NCI-H2227 (cell line): ENCODE results near the gene ARHGAP11A.

Experiments used
- DNase-seq: peaks from one replicate; lab custom pipeline; 2025; ENCODE audit not compliant: unreplicated experiment; lab: John Stamatoyannopoulos, UW

ARHGAP11A gene

GRCh38 chr15:32652178-32652577 lies 36.9 kb downstream of the ARHGAP11A start:
- no peak for DNase-seq

GRCh38 chr15:32656091-32656490 lies 40.8 kb downstream of the ARHGAP11A start:
- no peak for DNase-seq

GRCh38 chr15:32656496-32656895 lies 41.2 kb downstream of the ARHGAP11A start:
- no peak for DNase-seq

GRCh38 chr15:32657198-32657883 lies 42.0 kb downstream of the ARHGAP11A start:
- DNase-seq = no peak

GRCh38 chr15:32657941-32658340 lies 42.6 kb downstream of the ARHGAP11A start:
- no peak for DNase-seq

- DNase-seq = no peak
Measured at GRCh38 chr15:32659340-32660155, 44.2 kb downstream of the ARHGAP11A start.

- no peak for DNase-seq
Measured at GRCh38 chr15:32663671-32664070, 48.4 kb downstream of the ARHGAP11A start.

- no peak for DNase-seq
Measured at GRCh38 chr15:32664796-32665195, 49.5 kb downstream of the ARHGAP11A start.

GRCh38 chr15:32667321-32667720 lies 52.0 kb downstream of the ARHGAP11A start:
- DNase-seq = no peak

- no peak for DNase-seq
Measured at GRCh38 chr15:32668942-32669341, 53.6 kb downstream of the ARHGAP11A start.

- DNase-seq = no peak
Measured at GRCh38 chr15:32669896-32670611, 54.8 kb downstream of the ARHGAP11A start.

GRCh38 chr15:32670623-32671022 lies 55.3 kb downstream of the ARHGAP11A start:
- DNase-seq = no peak

GRCh38 chr15:32671339-32672325 lies 56.3 kb downstream of the ARHGAP11A start:
- no peak for DNase-seq

GRCh38 chr15:32674681-32675080 lies 59.4 kb downstream of the ARHGAP11A start:
- no peak for DNase-seq

- DNase-seq = no peak
Measured at GRCh38 chr15:32675466-32675865, 60.2 kb downstream of the ARHGAP11A start.

- no peak for DNase-seq
Measured at GRCh38 chr15:32676169-32676568, 60.9 kb downstream of the ARHGAP11A start.

- no peak for DNase-seq
Measured at GRCh38 chr15:32677238-32677750, 62.0 kb downstream of the ARHGAP11A start.

- DNase-seq = no peak
Measured at GRCh38 chr15:32679298-32679690, 64.0 kb downstream of the ARHGAP11A start.

- DNase-seq = no peak
Measured at GRCh38 chr15:32682569-32682968, 67.3 kb downstream of the ARHGAP11A start.

- no peak for DNase-seq
Measured at GRCh38 chr15:32682977-32683630, 67.8 kb downstream of the ARHGAP11A start.
